ENCODE data around the gene PTGER4.

GRCh38 chr5:40678026-40678425 is 1.7 kb upstream of the PTGER4 start:
- TF ChIP-seq POLR2AphosphoS5 (IDR thresholded peaks at IDR 0.05; ENCODE audit: insufficient read depth in 1 of 2, low read depth in 1 of 2) = no peak
- no peak for TF ChIP-seq CTCF (IDR thresholded peaks at IDR 0.05)
- TF ChIP-seq POLR2A (IDR thresholded peaks at IDR 0.05) = no peak
